ENCODE results near the gene CAMK1D.
A peak's percentile ranks its signal among the peaks of the same experiment; 100 is the strongest.

The CAMK1D gene

GRCh38 chr10:12799144-12799543 lies 449.8 kb downstream of the CAMK1D start:
- ChIA-PET POLR2A (no interaction called here), CTCF (interaction anchor here (0.9 to 1.7 kb wide), 2 partner anchors 17 to 97 kb away, joined by 3 to 6 read pairs; no protein-coding TSS in a partner anchor)
- H3K4me3 ChIP-seq (ENCODE audit: low read depth, low read length), result no peak overlapping the region
- H3K27ac ChIP-seq (ENCODE audit: extremely low read depth, low read depth, low read length), result no peak overlapping the region
- H3K9me3 ChIP-seq (ENCODE audit: control insufficient read depth, insufficient read depth, low read depth, low read length), result no peaks in the 10 kb centered on the region
- no peak for TF ChIP-seq IKZF3 (tag by site-specific recombination; IDR thresholded peaks at IDR 0.05)
- no peak for TF ChIP-seq ZXDB (tag by site-specific recombination; IDR thresholded peaks at IDR 0.05)
- no peak for TF ChIP-seq ZNF518A (tag by site-specific recombination; conservative IDR thresholded peaks at IDR 0.05; ENCODE audit: low read depth)
- no peak for TF ChIP-seq ZNF670 (tag by site-specific recombination; IDR thresholded peaks at IDR 0.05; ENCODE audit: low read depth)
- TF ChIP-seq ZNF544 (tag by site-specific recombination; IDR thresholded peaks at IDR 0.05), result no peak
- TF ChIP-seq KLF7 (tag by site-specific recombination; IDR thresholded peaks at IDR 0.05; ENCODE audit: borderline replicate concordance), result no peak
- no peak for TF ChIP-seq ZSCAN30 (tag by site-specific recombination; IDR thresholded peaks at IDR 0.05)
- no peak for TF ChIP-seq ZBTB17 (tag by site-specific recombination; IDR thresholded peaks at IDR 0.05)
- TF ChIP-seq ZNF626 (tag by site-specific recombination; IDR thresholded peaks at IDR 0.05), result no peak
- 0 out of 2 replicates have a peak, but pooled peaks cover 3% of the 10 kb centered on the region for H3K4me1 ChIP-seq (ENCODE audit: control insufficient read depth, insufficient read depth, low read length)
- H3K36me3 ChIP-seq (ENCODE audit: control insufficient read depth in 2 of 2, insufficient read depth in 1 of 2, low read length in 2 of 2), result no peaks in the 10 kb centered on the region

- H3K4me1 ChIP-seq (ENCODE audit: control insufficient read depth, insufficient read depth, low read length), result 0 out of 2 replicates have a peak, but pooled peaks cover 3% of the 10 kb centered on the region
- no peak overlapping the region for H3K4me3 ChIP-seq (ENCODE audit: low read depth, low read length)
- no peak overlapping the region for H3K27ac ChIP-seq (ENCODE audit: extremely low read depth, low read depth, low read length)
- CTCF ChIA-PET, result interaction anchor here (0.7 to 0.8 kb wide), 2 partner anchors 12 to 579 kb away, joined by 3 to 5 read pairs; no protein-coding TSS in a partner anchor
- no peak for TF ChIP-seq KLF8 (tag by site-specific recombination; IDR thresholded peaks at IDR 0.05)
- TF ChIP-seq PRDM1 (tag by site-specific recombination; IDR thresholded peaks at IDR 0.05), result peak; percentile 37; the same call in 1 of the 2 replicates
- H3K36me3 ChIP-seq (ENCODE audit: control insufficient read depth in 2 of 2, insufficient read depth in 1 of 2, low read length in 2 of 2), result no peaks in the 10 kb centered on the region
- no peaks in the 10 kb centered on the region for H3K9me3 ChIP-seq (ENCODE audit: control insufficient read depth, insufficient read depth, low read depth, low read length)
- POLR2A ChIA-PET, result no interaction called here
Observed at GRCh38 chr10:12799714-12800113, 450.4 kb downstream of the CAMK1D start.

- Histone ChIP-seq H3K9me3 (ENCODE audit: control insufficient read depth, insufficient read depth, low read depth, low read length) (no peaks in the 10 kb centered on the region), H3K4me1 (ENCODE audit: control insufficient read depth, insufficient read depth, low read length) (0 out of 2 replicates have a peak, but pooled peaks cover 3% of the 10 kb centered on the region), H3K4me3 (ENCODE audit: low read depth, low read length) (no peak overlapping the region), H3K36me3 (ENCODE audit: control insufficient read depth in 2 of 2, insufficient read depth in 1 of 2, low read length in 2 of 2) (no peaks in the 10 kb centered on the region), H3K27ac (ENCODE audit: extremely low read depth, low read depth, low read length) (no peak overlapping the region)
- POLR2A ChIA-PET, result no interaction called here
- TF ChIP-seq KLF7 (tag by site-specific recombination; IDR thresholded peaks at IDR 0.05; ENCODE audit: borderline replicate concordance), result no peak
- no peak for TF ChIP-seq ZNF423 (tag by site-specific recombination; IDR thresholded peaks at IDR 0.05)
- no peak for TF ChIP-seq ZNF645 (tag by site-specific recombination; IDR thresholded peaks at IDR 0.05)
- no peak for TF ChIP-seq GLIS1 (tag by site-specific recombination; IDR thresholded peaks at IDR 0.05)
- no peak for TF ChIP-seq GLI4 (tag by site-specific recombination; IDR thresholded peaks at IDR 0.05)
- no peak for TF ChIP-seq ZNF324 (tag by site-specific recombination; IDR thresholded peaks at IDR 0.05)
- TF ChIP-seq ZNF544 (tag by site-specific recombination; IDR thresholded peaks at IDR 0.05), result no peak
- no peak for TF ChIP-seq ZNF521 (tag by site-specific recombination; IDR thresholded peaks at IDR 0.05)
- no peak for TF ChIP-seq ZNF677 (tag by site-specific recombination; IDR thresholded peaks at IDR 0.05)
- TF ChIP-seq ZIC2 (tag by site-specific recombination; IDR thresholded peaks at IDR 0.05), result no peak
- TF ChIP-seq ZNF654 (tag by site-specific recombination; IDR thresholded peaks at IDR 0.05; ENCODE audit: low read depth), result no peak
- no peak for TF ChIP-seq ZNF791 (tag by site-specific recombination; IDR thresholded peaks at IDR 0.05)
- CTCF ChIA-PET, result interaction anchor here (0.7 to 0.8 kb wide), 2 partner anchors 11 to 580 kb away, joined by 3 to 5 read pairs; no protein-coding TSS in a partner anchor
Observed at GRCh38 chr10:12800302-12800701, 451.0 kb downstream of the CAMK1D start.

Data from HEK293 (cell line).